K562 (cell line): ENCODE data around the gene GLRA1. TPM values are rescaled to one million over a fixed set of nuclear protein-coding genes. Genes with fewer than 3 reads are reported as not detected.

Experiments used
- ATAC-seq: fragments of 200-7000 bp; cut with Tn5 transposase; 3 replicates; pipeline ENCODE4 v1.9.1; 2020; ENCODE audit warnings: moderate library complexity
- BruUV-seq: library from RNA; stranded (reverse); fragments of 400-500 nt; replicated peaks from 2 replicates; lab custom pipeline; 2021; lab: Mats Ljungman, UMichigan
- CTCF ChIA-PET: fragments of 300-600 bp; formaldehyde crosslinking; extraction: SDS; loops from one replicate; lab custom pipeline; 2021; ENCODE audit warnings: low intra/inter-chr PET ratio; lab: Yijun Ruan, JAX
- POLR2A ChIA-PET: fragments of 300-600, 350-650 bp; sonication (Branson Sonifier 250); formaldehyde crosslinking; extraction: SDS; loops from one replicate; lab custom pipeline; 2021; ENCODE audit warnings: antibody characterized with exemption, inconsistent platforms; lab: Yijun Ruan, JAX
- DNase-seq, 4 experiments: peaks; one replicate each; pipeline versions ENCODE4 v3.0.0 to v3.0.0-alpha.2; 2011 to 2018; ENCODE audit warnings: low spot score in 3 of 4, mixed read lengths in 3 of 4; ENCODE audit errors: extremely low read depth in 1 of 4
- FAIRE-seq: peaks from 2 replicates; lab custom pipeline; 2011; peaks lifted over from hg19 to GRCh38; lab: Jason Lieb, UNC
- H2AFZ ChIP-seq: 2 replicates; pipeline ENCODE4 v1.6.0; 2011; ENCODE audit warnings: low read depth, low read length, control low read depth, inconsistent platforms
- H3K27ac ChIP-seq: fragments of 200-600 bp; 3 replicates; pipeline ENCODE4 v1.8.0; 2011; ENCODE audit warnings: low read depth, mild to moderate bottlenecking, control low read depth, inconsistent platforms, low read length, moderate library complexity, mixed read lengths; ENCODE audit errors: extremely low read depth
- H3K27me3 ChIP-seq, 2 experiments: fragments of 300-600 bp in 1 of 2; 2 replicates in 1 of 2; 3 replicates in 1 of 2; pipeline versions ENCODE4 v1.6.0 to v1.8.0; 2011; ENCODE audit warnings: inconsistent platforms in 2 of 2, low read length in 2 of 2, mild to moderate bottlenecking in 1 of 2, mixed read lengths in 1 of 2, moderate library complexity in 1 of 2; ENCODE audit not compliant: control insufficient read depth in 2 of 2, insufficient read depth in 2 of 2
- H3K36me3 ChIP-seq: fragments of 300-600 bp; 3 replicates; pipeline ENCODE4 v1.8.0; 2011; ENCODE audit warnings: mild to moderate bottlenecking, low read length, inconsistent platforms; ENCODE audit not compliant: control insufficient read depth, insufficient read depth
- H3K4me1 ChIP-seq, 2 experiments: fragments of 200-600 bp in 1 of 2; replicated peaks in 1 of 2; 2 replicates in 1 of 2; 3 replicates in 1 of 2; pipeline versions ENCODE4 v1.5.1 to v1.8.0; 2011; ENCODE audit warnings: inconsistent platforms in 2 of 2, low read length in 2 of 2, mild to moderate bottlenecking in 1 of 2, mixed read lengths in 1 of 2, moderate library complexity in 1 of 2; ENCODE audit not compliant: control insufficient read depth in 2 of 2, insufficient read depth in 2 of 2
- H3K4me2 ChIP-seq: 2 replicates; pipeline ENCODE4 v1.6.1; 2011; ENCODE audit warnings: low read length, control low read depth, inconsistent platforms, mixed read lengths; ENCODE audit not compliant: insufficient read depth
- H3K4me3 ChIP-seq: fragments of 200-600 bp; sonication (generic), shearing (Covaris generic); 2 replicates; pipeline ENCODE4 v1.5.1; 2016; ENCODE audit warnings: control low read depth, inconsistent platforms
- H3K79me2 ChIP-seq: fragments of 200-600 bp; 3 replicates; pipeline ENCODE4 v1.8.0; 2011; ENCODE audit warnings: low read length, inconsistent platforms; ENCODE audit not compliant: control insufficient read depth, insufficient read depth
- H3K9ac ChIP-seq, 2 experiments: 2 replicates each; pipeline versions ENCODE4 v1.6.0 to v1.6.1; 2011; ENCODE audit warnings: low read depth in 2 of 2, low read length in 2 of 2, control low read depth in 1 of 2, inconsistent platforms in 1 of 2, mild to moderate bottlenecking in 1 of 2, mixed read lengths in 1 of 2; ENCODE audit not compliant: insufficient read depth in 1 of 2
- H3K9me1 ChIP-seq: one replicate; pipeline ENCODE4 v1.6.0; 2011; ENCODE audit warnings: inconsistent platforms, mild to moderate bottlenecking, low read length, moderate library complexity; ENCODE audit not compliant: control insufficient read depth, insufficient read depth
- H3K9me3 ChIP-seq: replicated peaks from 2 replicates; pipeline ENCODE4 v1.5.1; 2011; ENCODE audit warnings: low read depth, low read length, inconsistent platforms; ENCODE audit not compliant: control insufficient read depth, insufficient read depth
- H4K20me1 ChIP-seq: replicated peaks from 2 replicates; pipeline ENCODE4 v1.6.1; 2011; ENCODE audit warnings: low read length, inconsistent platforms, mixed read lengths; ENCODE audit not compliant: control insufficient read depth, insufficient read depth
- BDP1 ChIP-seq: IDR thresholded peaks from 3 replicates; pipeline ENCODE4 v1.6.1; 2011; ENCODE audit not compliant: insufficient read length, insufficient read depth
- ETV1 ChIP-seq: fragments of 450-650 bp; conservative IDR thresholded peaks from 2 replicates; pipeline ENCODE4 v1.6.1; 2016; ENCODE audit warnings: missing genetic modification characterization, control low read depth, low read depth, missing compliant biosample characterization
- ETV5 ChIP-seq: sonication (generic); formaldehyde crosslinking; IDR thresholded peaks from 2 replicates; pipeline ENCODE4 v1.4.0; 2020; ENCODE audit warnings: low read depth, mild to moderate bottlenecking, missing genetic modification reagents
- FOS ChIP-seq: IDR thresholded peaks from 3 replicates; pipeline ENCODE4 v1.6.1; 2011; ENCODE audit not compliant: insufficient read length; ENCODE audit errors: extremely low read depth
- FOXP1 ChIP-seq: sonication (generic); formaldehyde crosslinking; IDR thresholded peaks from 2 replicates; pipeline ENCODE4 v1.8.0; 2022; ENCODE audit warnings: mild to moderate bottlenecking, missing genetic modification reagents
- HDAC3 ChIP-seq: fragments of 450-650 bp; IDR thresholded peaks from 2 replicates; pipeline ENCODE4 v1.6.1; 2018; ENCODE audit warnings: borderline replicate concordance, mild to moderate bottlenecking, moderate library complexity; ENCODE audit not compliant: partially characterized antibody
- HES1 ChIP-seq: fragments of 450-650 bp; IDR thresholded peaks from 2 replicates; pipeline ENCODE4 v1.6.1; 2016; ENCODE audit warnings: low read depth, mild to moderate bottlenecking, moderate library complexity
- KAT7 ChIP-seq: sonication (generic); formaldehyde crosslinking; IDR thresholded peaks from 2 replicates; pipeline ENCODE4 v1.8.0; 2022; ENCODE audit warnings: missing genetic modification reagents, mild to moderate bottlenecking, borderline replicate concordance
- POLR3G ChIP-seq: IDR thresholded peaks from 2 replicates; pipeline ENCODE4 v1.6.1; 2011; ENCODE audit not compliant: insufficient read length, insufficient replicate concordance; ENCODE audit errors: extremely low read depth
- SIN3A ChIP-seq, 2 experiments: fragments of 150-350 bp in 1 of 2; IDR thresholded peaks; 2 replicates each; pipeline ENCODE4 v1.6.1; 2011 to 2016; ENCODE audit warnings: borderline replicate concordance in 2 of 2, low read depth in 2 of 2, low read length in 2 of 2, mild to moderate bottlenecking in 2 of 2, moderate library complexity in 2 of 2; ENCODE audit not compliant: control insufficient read depth in 1 of 2
- ZFP30 ChIP-seq: fragments of 250-450 bp; sonication (Bioruptor Pico); IDR thresholded peaks from 2 replicates; pipeline ENCODE4 v1.8.0; 2022; ENCODE audit warnings: moderate library complexity, mild to moderate bottlenecking, inconsistent platforms, borderline replicate concordance
- ZNF124 ChIP-seq: sonication (generic); formaldehyde crosslinking; IDR thresholded peaks from 2 replicates; pipeline ENCODE4 v1.8.1; 2022; ENCODE audit warnings: missing genetic modification reagents
- ZNF431 ChIP-seq: sonication (generic); formaldehyde crosslinking; IDR thresholded peaks from 2 replicates; pipeline ENCODE4 v1.8.0; 2022; ENCODE audit warnings: mild to moderate bottlenecking, missing genetic modification reagents
- ZNF589 ChIP-seq: fragments of 200-800 bp; sonication (Bioruptor generic); IDR thresholded peaks from 2 replicates; pipeline ENCODE4 v1.6.1; 2016; ENCODE audit warnings: low read depth, missing genetic modification characterization, missing compliant biosample characterization
- WGBS: fragments of 100-300 bp; shearing (Covaris generic); methylation state at CpG from one replicate; pipeline ENCODE4 v1.1.6; 2016; ENCODE audit warnings: low coverage, mixed read lengths; ENCODE audit not compliant: insufficient coverage; ENCODE audit errors: missing lambda C conversion rate; 5-methylcytosine and 5-hydroxymethylcytosine counted together
- in situ Hi-C: fragments of 300-500 bp; cut with MboI; formaldehyde crosslinking; loops from 4 replicates; pipeline ENCODE4 v1.15.0; 2018; ENCODE audit warnings: inconsistent platforms, mixed read lengths
- intact Hi-C: fragments of 100-400 bp; cut with micrococcal nuclease; formaldehyde crosslinking; loops from 2 replicates; pipeline ENCODE4 v1.14.2; 2022
- polyA plus RNA-seq, 8 experiments: library from polyadenylated mRNA; depleted of rRNA in 4 of 8; stranded (reverse) in 5 of 8; unstranded in 3 of 8; fragments of >200 nt; fragmentation: Nextera tagmentation in 2 of 8; fragmentation: Illumina TruSeq in 1 of 8; extraction: Ambion mirVana in 2 of 8; extraction: Trizol in 1 of 8; gene quantifications; 2 replicates each; pipeline versions ENCODE4 v1.2.1 to v1.2.3, GENCODE V29; 2011 to 2014; ENCODE audit warnings: inconsistent platforms in 1 of 8, missing spikeins in 1 of 8
- total RNA-seq, 7 experiments: library from RNA; depleted of rRNA in 6 of 7; stranded (reverse); fragments of >200 nt in 6 of 7; fragmentation: Illumina TruSeq in 2 of 7; extraction: Trizol in 2 of 7; gene quantifications; 2 replicates each; pipeline versions ENCODE4 v1.2.1 to v1.2.3, GENCODE V29; 2011 to 2021; ENCODE audit warnings: low replicate concordance in 1 of 7
- TF ChIP-seq, protein P1 (sequence below): sonication (generic); formaldehyde crosslinking; IDR thresholded peaks from 2 replicates; pipeline ENCODE4 v1.8.0; 2022; ENCODE audit warnings: mild to moderate bottlenecking, missing genetic modification reagents

GLRA1 gene
- total and polyA plus RNA-seq, 9 of the 15 experiments (the other 6 are each of a cell fraction or from before 2014, with no cell fraction given) = not detected

DNA sequence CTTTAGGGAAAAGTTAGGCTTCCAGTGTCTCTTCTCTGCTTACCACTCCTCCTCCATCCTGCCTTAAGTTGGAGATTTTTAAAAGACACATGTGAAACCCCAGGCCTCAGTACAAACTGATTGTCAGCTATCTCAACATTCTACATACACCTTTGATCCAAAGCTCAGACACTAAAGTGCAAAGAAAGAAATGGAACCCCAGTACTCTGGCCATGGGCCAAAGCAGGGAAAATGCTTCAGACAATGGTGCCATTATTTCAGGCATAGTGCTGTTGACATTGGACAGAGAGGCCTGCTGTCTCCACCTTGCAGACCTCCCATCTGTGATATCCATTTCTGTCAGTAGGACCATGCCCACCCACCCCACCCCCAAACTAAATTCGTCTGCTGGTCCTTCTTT is 103.7 kb downstream of the GLRA1 start:
- intact Hi-C loops = loop anchor here (10.0 kb wide), 1 partner anchor 524 kb away; no protein-coding TSS in a partner anchor
- POLR2A ChIA-PET = no interaction called here
- BruUV-seq = no TSS peak

More for the DNA sequence above, 103.7 kb downstream of the GLRA1 start:
- FAIRE-seq = no peak
- H2AFZ ChIP-seq = no peak overlapping the region
- H3K9me3 ChIP-seq = no peaks in the 10 kb centered on the region
- no peaks in the 10 kb centered on the region for H3K4me1 ChIP-seq
- WGBS = 57% methylated on average over 1 of the region's 1 CpG
- H3K9me1 ChIP-seq = no peaks in the 10 kb centered on the region
- DNase-seq = no peak
- no peak overlapping the region for H3K27ac ChIP-seq
- CTCF ChIA-PET = no interaction called here
- TF ChIP-seq FOXP1 = no peak
- no peak for TF ChIP-seq ZNF589 (CRISPR knock-in tag)
- TF ChIP-seq, protein P1, sequence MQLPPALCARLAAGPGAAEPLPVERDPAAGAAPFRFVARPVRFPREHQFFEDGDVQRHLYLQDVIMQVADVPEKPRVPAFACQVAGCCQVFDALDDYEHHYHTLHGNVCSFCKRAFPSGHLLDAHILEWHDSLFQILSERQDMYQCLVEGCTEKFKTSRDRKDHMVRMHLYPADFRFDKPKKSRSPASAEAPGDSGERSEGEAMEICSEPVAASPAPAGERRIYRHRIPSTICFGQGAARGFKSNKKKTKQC (CRISPR knock-in tag) = no peak
- TF ChIP-seq ZFP30 = no peak
- TF ChIP-seq ETV1 (tag) = no peak
- TF ChIP-seq ZNF124 = no peak
- TF ChIP-seq FOS = no peak
- no peak for TF ChIP-seq KAT7 (CRISPR knock-in tag)
- no peak for TF ChIP-seq ZNF431
- TF ChIP-seq BDP1 = no peak
- TF ChIP-seq HDAC3 = no peak
- no peak for TF ChIP-seq POLR3G
- no peak for TF ChIP-seq ETV5 (CRISPR knock-in tag)
- no peak for TF ChIP-seq SIN3A (IDR thresholded peaks at IDR 0.05; ENCODE audit: borderline replicate concordance in 2 of 2, control insufficient read depth in 1 of 2, low read depth in 2 of 2, low read length in 2 of 2)
- TF ChIP-seq HES1 = no peak
- H3K4me3 ChIP-seq = no peak overlapping the region
- in situ Hi-C loops = no loop called here
- H3K36me3 ChIP-seq = peaks cover 42% of the 10 kb centered on the region
- no peak overlapping the region for H3K4me2 ChIP-seq
- ATAC-seq = no peak
- no peaks in the 10 kb centered on the region for H4K20me1 ChIP-seq
- no peak overlapping the region for H3K9ac ChIP-seq
- no peaks in the 10 kb centered on the region for H3K79me2 ChIP-seq
- no peaks in the 10 kb centered on the region for H3K27me3 ChIP-seq
